GM10847 (cell line): Measurements from ENCODE around the gene MTIF3.
A peak's percentile ranks its signal among the peaks of the same experiment; 100 is the strongest.

Source experiments
- POLR2A ChIP-seq: IDR thresholded peaks from 2 replicates; pipeline ENCODE4 v1.6.1; 2011; ENCODE audit not compliant: insufficient read length; ENCODE audit errors: extremely low read depth

MTIF3 gene

GRCh38 chr13:27432180-27432579 lies 18.2 kb downstream of the MTIF3 start:
- no peak for TF ChIP-seq POLR2A

- TF ChIP-seq POLR2A, result no peak
Measured at GRCh38 chr13:27428160-27428559, 22.2 kb downstream of the MTIF3 start.

GRCh38 chr13:27427641-27428040 lies 22.7 kb downstream of the MTIF3 start:
- no peak for TF ChIP-seq POLR2A

GRCh38 chr13:27425918-27426630 lies 24.3 kb downstream of the MTIF3 start:
- TF ChIP-seq POLR2A, result no peak

- TF ChIP-seq POLR2A, result no peak
Measured at GRCh38 chr13:27425158-27425917, 25.0 kb downstream of the MTIF3 start.

DNA sequence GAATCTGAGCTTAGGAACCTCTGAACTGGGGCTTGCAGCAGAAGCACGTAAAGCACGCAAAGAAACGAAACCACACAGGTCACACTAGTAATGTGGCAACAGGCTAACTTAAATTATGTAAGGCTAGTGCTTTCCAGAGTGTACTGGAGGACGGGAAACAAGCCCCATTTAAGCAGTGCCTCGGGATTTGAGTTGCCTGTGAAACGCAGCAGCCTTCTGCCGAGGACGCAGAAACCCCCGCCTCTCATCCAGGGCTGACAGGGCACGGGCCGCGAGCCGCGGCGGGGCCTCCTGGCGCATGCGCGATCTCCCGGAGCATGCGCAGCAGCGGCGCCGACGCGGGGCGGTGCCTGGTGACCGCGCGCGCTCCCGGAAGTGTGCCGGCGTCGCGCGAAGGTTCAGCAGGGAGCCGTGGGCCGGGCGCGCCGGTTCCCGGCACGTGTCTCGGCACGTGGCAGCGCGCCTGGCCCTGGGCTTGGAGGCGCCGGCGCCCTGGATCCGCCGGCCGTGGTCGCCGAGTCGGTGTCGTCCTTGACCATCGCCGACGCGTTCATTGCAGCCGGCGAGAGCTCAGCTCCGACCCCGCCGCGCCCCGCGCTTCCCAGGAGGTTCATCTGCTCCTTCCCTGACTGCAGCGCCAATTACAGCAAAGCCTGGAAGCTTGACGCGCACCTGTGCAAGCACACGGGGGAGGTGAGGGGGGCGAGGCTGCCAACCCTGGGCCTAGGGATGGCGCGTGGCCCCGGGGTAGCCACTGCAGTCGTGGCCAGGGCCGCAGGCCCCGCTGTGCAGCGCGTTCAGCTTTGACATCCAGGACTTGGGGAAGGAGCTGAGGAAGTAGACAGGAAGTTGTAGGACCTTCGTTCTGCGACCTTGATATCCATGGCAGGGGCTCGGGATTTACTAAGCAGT lies 25.9 kb downstream of the MTIF3 start, which contains the start of gene GTF3A:
GTF3A (plus strand) TSS at position 374 of the 912 bp plus-strand sequence.
- TF ChIP-seq POLR2A, result peak; percentile 91

- TF ChIP-seq POLR2A, result no peak
Measured at GRCh38 chr13:27423333-27423732, 27.0 kb downstream of the MTIF3 start.

- TF ChIP-seq POLR2A, result no peak
Measured at GRCh38 chr13:27421101-27421871, 29.1 kb downstream of the MTIF3 start.

DNA sequence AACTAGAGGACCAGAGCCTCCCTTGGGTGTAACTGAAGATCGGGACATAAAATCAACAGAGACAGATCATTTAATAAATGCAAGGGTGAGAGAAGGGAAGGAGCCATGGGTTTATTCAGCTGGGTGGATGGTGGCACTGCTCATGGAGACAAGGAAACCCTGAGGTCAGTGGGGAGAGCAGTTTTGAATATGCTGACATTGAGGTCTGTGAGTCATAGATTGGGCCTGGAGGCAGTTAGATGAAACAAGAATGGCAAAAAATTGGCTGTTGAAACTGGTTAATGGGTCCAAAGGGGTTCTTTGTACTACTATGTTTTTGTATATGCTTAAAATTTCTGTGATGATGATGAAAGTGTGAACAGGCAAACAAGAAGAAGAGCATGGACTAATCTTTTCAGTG lies 31.0 kb downstream of the MTIF3 start:
- TF ChIP-seq POLR2A, result no peak

- TF ChIP-seq POLR2A, result no peak
Measured at GRCh38 chr13:27415116-27415515, 35.2 kb downstream of the MTIF3 start.

DNA sequence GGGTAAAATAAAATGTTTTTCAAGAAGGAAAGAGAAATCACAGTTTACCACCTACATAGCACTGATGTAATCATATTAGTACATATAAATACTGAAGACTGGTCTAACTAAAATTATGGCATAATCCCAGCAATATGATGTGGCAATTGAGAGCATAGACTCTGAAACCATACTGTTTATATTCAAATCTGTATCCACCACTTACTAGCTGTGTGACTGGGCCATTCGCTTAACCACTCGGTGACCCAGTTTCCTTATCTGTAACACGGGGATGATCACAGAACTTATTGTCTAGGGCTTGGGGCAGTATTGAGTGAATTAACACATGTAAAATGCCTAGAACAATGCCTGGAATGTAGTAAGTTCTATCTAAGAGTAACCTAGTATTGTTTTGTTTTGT lies 39.0 kb downstream of the MTIF3 start:
- no peak for TF ChIP-seq POLR2A

DNA sequence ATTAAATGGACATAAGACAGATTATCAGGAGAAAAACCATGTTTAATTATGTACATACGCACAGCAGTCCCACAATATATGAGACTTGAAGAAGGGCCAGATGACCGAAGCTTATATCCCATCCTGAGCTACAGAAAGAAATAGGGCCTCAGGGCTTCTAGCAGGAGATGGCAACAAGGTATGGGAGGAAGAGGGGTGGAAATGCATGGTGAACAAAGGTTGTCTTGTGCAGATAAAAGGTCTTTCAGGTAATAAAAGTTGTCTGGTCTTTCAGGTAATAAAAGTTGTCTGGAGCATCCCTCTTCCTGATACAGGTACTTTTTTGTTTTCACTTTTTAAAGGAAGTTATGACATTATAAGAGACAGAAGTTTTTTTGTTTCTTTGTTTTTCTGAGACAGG lies 41.4 kb downstream of the MTIF3 start:
- TF ChIP-seq POLR2A, result no peak

- no peak for TF ChIP-seq POLR2A
Measured at GRCh38 chr13:27408074-27408473, 42.3 kb downstream of the MTIF3 start.

GRCh38 chr13:27406178-27406939 lies 44.0 kb downstream of the MTIF3 start:
- TF ChIP-seq POLR2A, result no peak
